GM12892 (cell line): ENCODE data around the gene LRRN1.

Experiments used
- POLR2A ChIP-seq: IDR thresholded peaks from 2 replicates; pipeline ENCODE4 v1.6.1; 2011; ENCODE audit warnings: low read depth, low read length, control low read depth
- POLR2AphosphoS5 ChIP-seq: IDR thresholded peaks from 2 replicates; pipeline ENCODE4 v1.6.1; 2011; ENCODE audit warnings: low read depth, low read length, control low read depth
- TAF1 ChIP-seq: IDR thresholded peaks from 2 replicates; pipeline ENCODE4 v1.6.1; 2011; ENCODE audit warnings: low read depth, mild to moderate bottlenecking, control low read depth, low read length, borderline replicate concordance

- TF ChIP-seq POLR2A (no peak), POLR2AphosphoS5 (no peak), TAF1 (no peak)
Measured at GRCh38 chr3:3826521-3826920, 27.3 kb downstream of the LRRN1 start.
